Sigmoid colon (tissue), 7 donors: ENCODE data around the gene GNB5. TPM values are rescaled to one million over a fixed set of nuclear protein-coding genes. Genes with fewer than 3 reads are reported as not detected.

Source experiments
- DNase-seq: peaks from one replicate; pipeline ENCODE4 v3.0.0-alpha.2; 2019
- H3K27ac ChIP-seq, 4 donors: fragments of 200-600 bp; sonication (generic); one replicate each; pipeline ENCODE4 v1.5.1; 2016 to 2019; ENCODE audit warnings: mild to moderate bottlenecking in 1 of 4
- H3K27me3 ChIP-seq, 3 donors: fragments of 200-600 bp; sonication (generic); one replicate each; pipeline ENCODE4 v1.5.1; 2019; ENCODE audit warnings: mild to moderate bottlenecking in 1 of 3
- H3K36me3 ChIP-seq, 4 donors: fragments of 200-600 bp; sonication (generic); one replicate each; pipeline ENCODE4 v1.5.1; 2016 to 2019
- H3K4me1 ChIP-seq, 4 donors: fragments of 200-600 bp; sonication (generic); one replicate each; pipeline ENCODE4 v1.5.1; 2017 to 2019
- H3K4me3 ChIP-seq, 4 donors: fragments of 200-600 bp; sonication (generic); one replicate each; pipeline ENCODE4 v1.5.1; 2017 to 2019; ENCODE audit warnings: mild to moderate bottlenecking in 2 of 4, moderate library complexity in 1 of 4
- H3K9me3 ChIP-seq, 4 donors: fragments of 200-600 bp in 3 of 4; sonication (generic) in 3 of 4; one replicate each; pipeline versions ENCODE4 v1.5.1 to v1.6.1; 2013 to 2019
- CTCF ChIP-seq, 4 experiments: fragments of 450-650 bp in 3 of 4; fragments of 200-600 bp in 1 of 4; IDR thresholded peaks; one replicate each; pipeline ENCODE4 v1.5.1; 2016 to 2019; ENCODE audit warnings: antibody characterized with exemption in 4 of 4, mild to moderate bottlenecking in 3 of 4, moderate library complexity in 2 of 4
- EP300 ChIP-seq, 4 donors: sonication (generic); formaldehyde crosslinking; IDR thresholded peaks; one replicate each; pipeline ENCODE4 v1.6.1; 2017; ENCODE audit warnings: antibody characterized with exemption in 4 of 4
- POLR2A ChIP-seq, 2 donors: fragments of 450-650 bp; IDR thresholded peaks; one replicate each; pipeline ENCODE4 v1.6.1; 2016; ENCODE audit warnings: antibody characterized with exemption in 2 of 2, mild to moderate bottlenecking in 2 of 2, moderate library complexity in 2 of 2
- POLR2AphosphoS5 ChIP-seq, 4 donors: sonication (generic); formaldehyde crosslinking; IDR thresholded peaks; one replicate each; pipeline ENCODE4 v1.6.1; 2017; ENCODE audit warnings: antibody characterized with exemption in 4 of 4
- WGBS, 2 donors: extraction: QIAGEN DNeasy Blood & Tissue Kit; methylation state at CpG; one replicate each; pipeline ENCODE4 v1.1.7; 2013; 5-methylcytosine and 5-hydroxymethylcytosine counted together
- intact Hi-C: fragments of 100-400 bp; cut with DNase I; formaldehyde crosslinking; loops from one replicate; pipeline ENCODE4 v1.15.1; 2023
- polyA plus RNA-seq, 3 donors: library from polyadenylated mRNA; stranded (reverse); fragments of 200-250 nt; gene quantifications; one replicate each; pipeline ENCODE4 v1.2.3, GENCODE V29; 2013
- total RNA-seq, 4 donors: library from RNA; depleted of rRNA; stranded (reverse); fragments of >200 nt; gene quantifications; one replicate each; pipeline ENCODE4 v1.1.0, GENCODE V29; 2016
- donor health status: healthy with polysubstance abuse.
- donor health status: Bipolar disorder and iron deficiency.
- donor health status: healthy.

The GNB5 gene
- total and polyA plus RNA-seq, 7 donors, result 7.8 to 39.9 (median 31.9) TPM

- H3K36me3 ChIP-seq, result peaks cover 0 to 14% (median 0%) of the 10 kb centered on the region in 4 donors
- 85% methylated on average over 3 of the region's 3 CpGs for WGBS, 2 donors
- TF ChIP-seq CTCF (IDR thresholded peaks at IDR 0.05) (no peak), POLR2A (IDR thresholded peaks at IDR 0.05) (no peak), EP300 (IDR thresholded peaks at IDR 0.05) (no peak), POLR2AphosphoS5 (IDR thresholded peaks at IDR 0.05) (no peak)
- DNase-seq, result no peak
- no peak overlapping the region for H3K27ac ChIP-seq
- H3K9me3 ChIP-seq, result no peaks in the 10 kb centered on the region
- H3K4me3 ChIP-seq, result no peak overlapping the region
- peaks cover 0 to 5% (median 0%) of the 10 kb centered on the region in 3 donors for H3K27me3 ChIP-seq
- intact Hi-C loops, result no loop called here
- no peaks in the 10 kb centered on the region for H3K4me1 ChIP-seq
Measured at GRCh38 chr15:52118969-52119749, 72.0 kb downstream of the GNB5 start.

GRCh38 chr15:52117549-52117948 lies 73.6 kb downstream of the GNB5 start:
- Histone ChIP-seq H3K27me3 (peaks cover 2 to 21% (median 8%) of the 10 kb centered on the region in 3 donors), H3K9me3 (no peaks in the 10 kb centered on the region), H3K4me3 (no peak overlapping the region), H3K27ac (no peak overlapping the region), H3K4me1 (peaks cover 0 to 3% (median 2%) of the 10 kb centered on the region in 4 donors), H3K36me3 (peaks cover 0 to 10% (median 0%) of the 10 kb centered on the region in 4 donors)
- no peak for TF ChIP-seq EP300 (IDR thresholded peaks at IDR 0.05)
- no peak for TF ChIP-seq POLR2AphosphoS5 (IDR thresholded peaks at IDR 0.05)
- no peak for TF ChIP-seq CTCF (IDR thresholded peaks at IDR 0.05)
- TF ChIP-seq POLR2A (IDR thresholded peaks at IDR 0.05), result no peak
- DNase-seq, result no peak
- WGBS, 2 donors, result 88 to 97% methylated on average over 9 of the region's 9 CpGs
- intact Hi-C loops, result no loop called here

DNA sequence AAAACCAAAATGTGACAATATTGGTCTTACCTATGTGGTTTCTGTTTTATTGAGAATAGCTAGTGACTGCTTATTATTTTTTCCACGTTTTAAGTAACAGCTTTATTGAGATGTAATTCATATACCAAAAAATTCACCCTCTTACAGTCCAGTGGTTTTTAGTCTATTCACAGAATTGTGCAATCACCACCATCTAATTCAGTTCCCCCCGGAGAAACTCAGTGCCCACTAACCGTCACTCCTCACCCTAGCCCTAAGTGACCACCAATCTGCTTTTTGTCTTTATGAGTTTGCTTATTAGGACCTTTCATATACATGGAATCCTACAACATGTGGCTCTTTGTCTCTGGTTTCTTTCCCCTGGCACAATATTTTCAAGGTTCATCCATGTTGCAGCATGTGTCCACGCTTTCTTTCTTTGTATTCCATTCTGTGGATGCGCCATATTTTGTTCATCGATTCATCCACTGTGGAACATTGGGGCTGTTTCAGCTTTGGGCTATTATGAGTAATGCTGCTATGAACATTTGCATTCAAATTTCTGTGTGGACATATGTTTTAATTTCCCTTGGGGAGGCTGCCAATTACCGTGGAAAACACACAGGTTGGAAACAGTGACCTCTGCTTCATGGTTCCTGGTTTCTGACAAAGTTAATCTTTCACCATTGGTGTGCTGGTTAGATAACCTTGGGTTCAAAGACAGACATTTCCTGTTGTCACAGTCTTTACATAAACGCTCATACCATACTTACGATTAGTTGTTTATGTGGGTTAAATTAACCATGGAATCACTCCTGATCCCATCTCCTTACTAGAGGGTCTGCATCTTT lies 75.4 kb downstream of the GNB5 start:
- TF ChIP-seq CTCF (IDR thresholded peaks at IDR 0.05) (no peak), POLR2A (IDR thresholded peaks at IDR 0.05) (no peak), POLR2AphosphoS5 (IDR thresholded peaks at IDR 0.05) (no peak), EP300 (IDR thresholded peaks at IDR 0.05) (no peak)
- no peak for DNase-seq
- Histone ChIP-seq H3K36me3 (no peaks in the 10 kb centered on the region), H3K27ac (no peak overlapping the region), H3K4me1 (peaks cover 0 to 13% (median 10%) of the 10 kb centered on the region in 4 donors), H3K27me3 (peaks cover 12 to 38% (median 23%) of the 10 kb centered on the region in 3 donors), H3K9me3 (no peaks in the 10 kb centered on the region), H3K4me3 (no peak overlapping the region)
- WGBS, 2 donors, result 45 to 61% methylated on average over 9 of the region's 9 CpGs
- intact Hi-C loops, result no loop called here

DNA sequence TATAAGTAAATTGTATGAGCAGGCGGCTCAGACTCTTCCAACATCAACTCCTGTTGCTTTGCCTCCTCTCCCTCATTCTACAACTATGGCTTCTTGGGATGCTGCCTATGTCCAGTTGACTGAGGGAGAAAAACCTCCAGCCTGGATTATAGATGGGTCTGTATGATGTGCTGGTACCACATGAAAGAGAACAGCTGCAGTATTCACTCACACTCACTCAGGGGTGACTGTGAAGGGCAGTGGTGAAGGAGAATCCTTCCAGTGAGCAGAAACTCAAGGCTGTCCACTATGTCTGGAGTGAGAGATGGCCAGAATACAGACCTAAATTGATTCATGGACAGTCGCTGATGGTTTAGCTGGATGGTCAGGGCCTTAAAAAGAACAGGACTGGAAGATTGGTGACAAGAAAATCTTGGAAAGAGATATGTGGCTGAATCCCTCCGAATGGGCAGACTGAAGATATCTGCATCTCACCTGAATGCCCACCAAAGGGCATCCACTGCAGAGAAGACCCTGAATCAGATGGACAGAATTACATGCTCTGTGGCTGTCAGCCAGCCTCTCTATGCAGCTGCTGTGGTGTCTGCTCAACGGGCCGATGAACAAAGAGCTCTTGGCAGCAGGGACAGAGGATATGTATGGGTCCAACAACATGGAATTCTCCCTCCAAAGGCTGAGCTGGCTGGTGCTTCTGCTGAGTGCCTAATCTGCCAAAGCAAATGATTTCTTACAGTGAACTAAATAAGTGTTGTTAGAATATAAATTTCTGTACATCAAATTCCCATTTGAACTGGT lies 76.7 kb downstream of the GNB5 start:
- TF ChIP-seq EP300 (IDR thresholded peaks at IDR 0.05) (no peak), POLR2A (IDR thresholded peaks at IDR 0.05) (no peak), CTCF (IDR thresholded peaks at IDR 0.05) (no peak), POLR2AphosphoS5 (IDR thresholded peaks at IDR 0.05) (no peak)
- H3K4me3 ChIP-seq, result no peak overlapping the region
- intact Hi-C loops, result no loop called here
- no peak for DNase-seq
- peaks cover 0 to 13% (median 10%) of the 10 kb centered on the region in 4 donors for H3K4me1 ChIP-seq
- H3K27me3 ChIP-seq, result peaks cover 19 to 51% (median 23%) of the 10 kb centered on the region in 3 donors
- no peaks in the 10 kb centered on the region for H3K9me3 ChIP-seq
- 84% methylated on average over 5 of the region's 5 CpGs for WGBS, 2 donors
- H3K36me3 ChIP-seq, result no peaks in the 10 kb centered on the region
- H3K27ac ChIP-seq, result no peak overlapping the region
